Subcutaneous adipose tissue (tissue), 4 donors: ENCODE measurements around the gene LRRC39. TPM values are rescaled to one million over a fixed set of nuclear protein-coding genes. Genes with fewer than 3 reads are reported as not detected.

Experiments used
- CTCF ChIP-seq: fragments of 450-650 bp; IDR thresholded peaks from one replicate; pipeline ENCODE4 v1.5.1; 2016; ENCODE audit warnings: low read depth, mild to moderate bottlenecking, control low read depth, antibody characterized with exemption, moderate library complexity
- total RNA-seq, 4 donors: library from RNA; depleted of rRNA; stranded (reverse); fragments of >200 nt; gene quantifications; one replicate each; pipeline ENCODE4 v1.1.0, GENCODE V29; 2016

Gene LRRC39
- total RNA-seq, 4 donors from 2014 or later, result 0.65 to 2.7 (median 1.6) TPM

DNA sequence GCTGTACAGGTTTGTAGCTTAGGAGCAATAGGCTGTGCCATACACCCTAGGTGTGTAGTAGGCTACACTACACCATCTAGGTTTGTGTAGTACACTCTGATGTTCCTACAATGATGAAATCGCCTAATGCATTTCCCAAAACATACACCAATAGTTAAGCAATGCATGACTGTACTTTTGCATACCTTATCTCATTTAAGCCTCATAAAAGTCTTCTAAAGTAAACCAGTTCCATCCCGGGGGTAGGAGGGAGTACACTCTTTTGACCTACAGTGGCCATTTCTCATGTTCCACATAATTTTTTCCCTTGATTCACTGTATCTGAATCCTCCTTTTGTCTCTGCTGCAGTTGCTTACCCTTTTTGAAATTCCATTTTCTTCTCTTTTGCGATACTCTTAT, 32.9 kb downstream of the LRRC39 start:
- TF ChIP-seq CTCF, result no peak

DNA sequence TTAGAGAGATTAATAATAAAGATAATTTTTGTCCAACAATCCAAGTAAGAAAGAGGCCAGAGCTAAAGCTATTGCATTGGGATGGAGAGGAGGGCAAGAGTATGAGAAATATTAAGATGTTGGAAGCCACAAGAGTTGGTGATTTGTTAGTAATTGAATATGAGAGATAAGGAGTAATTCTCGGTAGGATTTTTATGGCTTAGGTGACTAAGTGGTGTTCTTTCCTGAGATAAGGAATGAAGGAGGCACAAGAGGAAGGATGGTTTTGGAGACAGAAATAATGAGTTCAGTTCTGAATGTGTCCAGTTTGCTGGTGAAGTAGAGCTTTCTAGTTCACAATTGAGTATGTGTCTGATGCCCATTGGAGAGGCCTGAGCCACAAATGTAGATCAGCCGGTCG, 35.7 kb downstream of the LRRC39 start:
- no peak for TF ChIP-seq CTCF

DNA sequence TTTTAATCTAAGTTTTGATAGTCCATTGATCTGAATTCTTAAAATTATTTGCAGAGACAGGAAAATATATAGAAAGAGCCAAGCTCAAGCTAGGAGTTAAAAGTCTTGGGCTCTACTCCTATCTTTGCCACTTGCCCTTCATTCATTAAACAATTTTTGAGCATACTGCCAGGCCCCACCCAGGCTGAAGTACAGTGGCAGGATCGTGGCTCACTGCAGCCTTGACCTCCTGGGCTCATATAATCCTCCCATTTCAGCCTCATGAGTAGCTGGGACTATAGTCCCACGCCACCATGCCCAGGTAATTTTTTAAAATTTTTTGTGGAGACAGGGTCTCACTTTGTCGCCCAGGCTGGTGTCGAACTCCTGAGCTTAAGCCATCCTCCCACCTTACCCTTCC, 36.9 kb downstream of the LRRC39 start:
- TF ChIP-seq CTCF, result no peak

- TF ChIP-seq CTCF, result no peak
Measured at GRCh38 chr1:100137602-100138001, 40.5 kb downstream of the LRRC39 start.

DNA sequence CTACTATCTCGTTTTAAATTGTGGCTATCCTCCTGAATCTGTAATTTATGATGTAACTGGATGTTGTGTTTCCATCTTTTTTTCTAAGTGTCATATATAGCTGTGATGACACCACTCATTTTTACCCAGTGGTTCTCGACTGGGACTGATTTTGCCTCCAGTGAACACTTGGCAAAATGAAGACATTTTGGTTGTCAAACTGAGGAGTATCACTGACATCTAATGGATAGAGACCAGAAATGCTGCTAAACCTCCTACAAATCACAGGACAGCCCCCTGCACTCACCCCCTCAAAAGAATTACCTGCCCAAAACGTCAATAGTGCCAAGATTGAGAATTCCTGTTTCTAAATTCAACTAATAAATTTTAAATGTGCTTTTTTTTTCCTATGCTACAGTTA, 43.2 kb downstream of the LRRC39 start:
- TF ChIP-seq CTCF, result no peak

DNA sequence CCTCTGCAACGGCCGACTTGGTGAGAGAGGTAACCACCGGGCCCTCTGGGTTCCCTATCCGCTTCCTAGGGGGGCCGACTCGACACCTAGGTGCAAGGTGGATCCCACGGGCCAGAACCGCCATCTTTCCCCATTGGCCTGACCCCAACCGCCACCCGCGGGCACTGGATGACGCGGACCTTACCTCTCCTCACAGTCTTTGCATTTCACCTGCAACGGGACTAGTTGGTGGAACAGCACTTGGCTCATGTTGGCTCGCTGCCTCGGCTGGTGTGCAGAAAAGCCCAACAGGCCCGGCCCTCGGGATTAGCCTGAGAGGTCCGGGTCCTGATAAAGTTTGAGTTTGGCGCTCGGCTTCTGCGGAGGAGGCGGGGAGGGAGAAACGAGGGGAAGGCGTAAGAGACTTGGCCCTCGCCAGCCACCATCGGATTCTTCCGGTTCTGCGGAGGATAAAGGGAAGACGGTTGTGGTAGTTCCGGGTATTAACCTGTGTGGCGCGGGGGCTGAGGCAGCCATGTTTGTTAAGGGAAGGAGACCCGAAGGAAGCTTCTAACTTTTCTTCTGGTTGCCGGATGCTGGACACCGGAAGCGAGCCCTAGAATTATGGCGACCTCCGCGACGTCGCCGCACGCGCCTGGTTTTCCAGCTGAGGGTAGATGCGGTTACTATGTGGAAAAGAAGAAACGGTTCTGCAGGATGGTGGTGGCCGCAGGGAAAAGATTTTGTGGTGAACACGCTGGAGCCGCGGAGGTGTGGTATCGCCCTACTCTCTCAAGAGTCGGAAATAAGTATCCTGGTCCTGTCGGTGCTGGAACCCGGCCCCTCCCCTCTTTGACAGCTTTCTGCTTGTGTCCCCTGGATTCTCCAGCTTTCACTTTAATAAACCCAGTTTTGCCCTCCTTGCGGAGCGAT, 45.2 kb downstream of the LRRC39 start, which contains the start of the genes SASS6 and TRMT13:
Gene SASS6 (minus strand): TSS at position 365 of the 912 bp plus-strand sequence. CDS start 116 bp downstream, at position 249.
Gene TRMT13 (plus strand): TSS at position 598 of the 912 bp plus-strand sequence. CDS start 6 bp downstream, at position 604.
- TF ChIP-seq CTCF, result no peak

DNA sequence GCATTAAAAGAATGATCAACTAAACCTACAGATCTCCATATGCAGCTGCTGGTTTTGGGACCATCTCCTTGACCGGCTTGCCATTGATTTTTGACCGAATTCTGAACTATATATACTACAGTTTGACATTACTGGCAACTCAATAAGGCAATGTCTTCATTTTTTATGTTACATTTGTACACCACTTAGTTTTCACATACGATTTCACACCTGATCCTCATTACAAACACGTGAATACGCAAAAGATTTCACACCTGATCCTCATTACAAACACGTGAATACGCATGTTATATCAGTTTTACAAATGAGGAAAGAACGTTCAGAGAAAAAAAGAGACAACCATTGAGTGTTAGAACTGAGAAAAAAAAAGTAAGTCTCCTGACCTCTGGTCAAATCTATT, 46.4 kb downstream of the LRRC39 start:
- TF ChIP-seq CTCF, result no peak
